Fibroblast of gingiva (primary cell): ENCODE measurements around the gene NGEF.

Experiments used
- DNase-seq: peaks from one replicate; pipeline ENCODE4 v3.0.0-alpha.2; 2011; ENCODE audit warnings: low read depth

Gene NGEF

DNA sequence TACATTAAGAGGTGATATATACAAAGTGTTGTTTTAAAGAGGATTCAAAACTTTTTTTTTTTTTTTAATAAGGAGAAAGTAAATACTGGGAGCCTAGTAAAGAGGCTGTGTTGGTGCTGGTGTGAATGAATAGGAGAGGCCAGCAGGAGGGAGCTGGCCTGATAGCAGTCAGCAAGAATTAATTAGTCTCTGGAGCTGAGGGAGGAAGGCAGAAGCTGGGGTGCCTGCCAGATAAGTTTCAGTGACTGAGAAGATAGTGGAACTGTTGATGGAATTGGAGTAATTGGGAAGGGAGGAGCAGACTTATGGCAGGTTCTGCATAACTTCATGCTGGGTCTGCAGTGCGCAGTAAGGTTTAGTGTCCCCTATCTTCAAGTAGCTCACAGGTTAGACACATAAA lies 179.2 kb downstream of the NGEF start:
- no peak for DNase-seq

DNA sequence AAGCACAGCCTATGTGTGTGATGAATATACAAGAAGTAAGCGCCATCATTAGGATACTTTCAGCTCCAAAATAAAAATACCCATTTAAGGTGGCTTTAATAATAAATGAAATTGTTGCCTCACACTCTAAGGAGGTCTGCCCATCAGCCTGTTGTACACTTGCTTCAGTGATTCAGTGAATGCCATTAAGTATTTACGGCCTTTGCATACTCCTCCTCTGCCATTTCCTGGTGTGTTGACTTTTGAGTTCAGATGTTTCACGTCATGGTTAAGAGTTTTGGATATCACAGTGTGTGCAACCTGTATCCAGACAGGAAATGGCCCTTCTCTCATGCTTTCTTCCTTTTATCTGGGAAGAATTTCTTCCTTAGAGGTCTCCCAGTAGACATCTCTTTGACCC lies 181.6 kb downstream of the NGEF start:
- DNase-seq = no peak

DNA sequence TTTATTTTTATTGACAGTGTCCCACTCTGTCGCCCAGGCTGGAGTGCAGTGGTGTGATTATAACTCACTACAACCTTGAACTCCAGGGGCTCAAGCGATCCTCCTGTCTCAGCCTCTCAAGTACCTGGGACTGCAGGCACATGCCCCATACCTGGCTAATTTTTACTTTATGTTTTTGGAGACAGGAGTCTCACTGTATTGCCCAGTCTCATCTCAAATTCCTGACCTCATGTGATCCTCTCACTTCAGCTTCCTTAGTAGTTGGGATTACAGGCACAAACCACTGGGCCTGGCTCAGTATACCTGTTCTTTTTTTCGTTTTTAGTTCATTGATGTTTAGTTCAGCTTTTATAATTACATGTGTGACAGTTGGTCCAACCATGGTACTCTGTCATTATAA lies 183.1 kb downstream of the NGEF start:
- no peak for DNase-seq
